Measurements from ENCODE around the gene SCNN1G.
"Not testable (repeated sequence)": the region's sequence is repeated elsewhere in the genome, so short reads cannot be mapped to it uniquely, and the experiment has no call there.

SCNN1G gene

DNA sequence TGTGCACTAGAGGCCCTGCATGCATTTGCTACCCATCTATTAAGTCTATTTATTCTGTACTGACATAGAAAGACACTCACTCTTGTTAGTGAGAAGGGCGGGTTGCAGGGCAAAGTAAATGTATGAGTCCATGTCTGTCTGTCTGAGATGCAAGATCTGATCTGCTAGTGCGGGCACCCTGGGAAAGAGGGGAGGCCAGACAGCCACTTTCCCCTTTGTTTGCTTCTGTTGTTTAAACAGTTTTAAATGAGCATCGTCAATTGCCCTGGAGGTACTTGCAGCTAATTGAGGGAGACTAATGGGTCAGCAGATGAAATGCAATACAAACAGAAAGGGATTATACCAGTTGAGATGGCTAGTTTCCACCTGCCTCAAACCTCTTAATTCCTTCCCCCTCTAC is 24.9 kb downstream of the SCNN1G start:
- DNase-seq (ENCODE audit: low read depth): no peak

DNA sequence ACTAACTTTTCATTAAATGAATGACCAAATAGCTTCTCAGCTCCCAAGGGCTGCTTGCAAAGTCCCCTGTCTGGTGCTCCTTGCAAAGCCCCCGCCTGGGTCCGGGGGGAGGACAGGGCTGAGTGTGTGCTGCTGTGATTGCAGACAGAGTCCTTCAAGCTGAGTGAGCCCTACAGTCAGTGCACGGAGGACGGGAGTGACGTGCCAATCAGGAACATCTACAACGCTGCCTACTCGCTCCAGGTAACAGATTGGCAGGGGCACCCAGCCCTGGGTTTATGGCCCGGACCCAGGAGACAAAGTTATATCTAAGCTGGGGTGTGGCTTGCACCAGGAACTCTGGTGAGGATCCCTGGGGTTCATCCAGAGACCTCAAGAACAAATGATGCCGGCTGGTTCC is 27.1 kb downstream of the SCNN1G start:
- no peak for DNase-seq (ENCODE audit: low read depth)

DNA sequence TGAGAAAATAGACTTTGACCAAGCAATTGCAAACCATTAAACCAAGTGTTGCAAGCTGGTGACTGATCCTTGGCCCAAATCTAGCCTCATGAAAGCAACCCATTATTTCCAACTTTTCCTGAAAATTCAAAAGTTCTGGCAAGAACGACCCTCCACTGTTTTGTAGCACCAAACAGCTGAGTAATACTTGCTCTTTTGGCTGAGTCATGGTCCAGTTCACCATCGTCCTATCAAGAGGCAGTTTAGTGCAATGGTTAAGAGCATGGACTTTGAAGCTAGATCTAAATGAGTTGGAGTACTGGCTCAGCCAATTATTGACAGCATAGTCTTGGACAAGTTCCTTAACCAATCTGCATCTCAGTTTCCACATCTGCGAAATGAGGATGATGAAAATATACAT is 31.3 kb downstream of the SCNN1G start:
- no peak for DNase-seq (ENCODE audit: low read depth)

- DNase-seq (ENCODE audit: low read depth): no peak
Observed at GRCh38 chr16:23214796-23215195, 32.3 kb downstream of the SCNN1G start.

- DNase-seq (ENCODE audit: low read depth): no peak
Observed at GRCh38 chr16:23215435-23215834, 32.9 kb downstream of the SCNN1G start.

GRCh38 chr16:23216658-23217246 is 34.2 kb downstream of the SCNN1G start:
- no peak for DNase-seq (ENCODE audit: low read depth)

DNA sequence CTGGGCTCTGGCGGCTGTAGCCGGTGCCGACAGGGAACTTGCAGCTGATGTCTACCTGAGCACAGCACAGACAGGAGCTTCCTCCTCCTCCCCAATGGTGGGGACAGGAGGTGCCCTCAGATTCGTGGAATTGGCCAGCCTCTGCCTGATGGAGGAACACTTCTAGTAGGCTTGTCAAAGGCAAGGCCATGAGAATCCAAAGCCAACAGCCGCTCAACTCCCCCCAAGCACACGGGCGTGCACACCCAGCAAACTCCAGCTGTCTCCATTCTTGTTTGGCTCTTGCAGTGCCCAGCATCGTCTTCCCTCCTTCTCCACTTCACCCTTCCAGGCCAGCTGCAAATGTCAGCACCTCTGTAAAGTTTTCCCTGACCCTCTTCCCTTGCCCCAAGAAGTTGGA is 35.1 kb downstream of the SCNN1G start:
- DNase-seq (ENCODE audit: low read depth): no peak

DNA sequence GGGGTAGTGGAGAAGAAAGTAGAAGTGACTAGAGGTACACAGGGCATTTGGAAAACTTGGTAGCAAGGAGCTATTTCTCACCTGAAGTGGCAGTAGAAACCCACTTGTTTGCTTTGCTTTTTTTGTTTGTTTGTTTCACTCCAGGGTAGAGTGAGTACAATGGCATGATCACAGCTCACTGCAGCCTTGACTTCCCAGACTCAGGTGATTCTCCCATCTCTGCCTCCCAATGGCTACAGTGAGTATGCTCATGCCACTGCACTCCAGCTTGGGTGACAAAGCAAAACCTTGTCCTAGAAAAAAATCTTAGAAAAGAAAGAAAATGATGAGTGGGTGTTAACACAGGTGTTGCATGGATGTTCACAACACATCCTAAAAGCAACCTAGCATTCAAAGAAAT is 40.4 kb downstream of the SCNN1G start:
- DNase-seq (ENCODE audit: low read depth): no peak

DNA sequence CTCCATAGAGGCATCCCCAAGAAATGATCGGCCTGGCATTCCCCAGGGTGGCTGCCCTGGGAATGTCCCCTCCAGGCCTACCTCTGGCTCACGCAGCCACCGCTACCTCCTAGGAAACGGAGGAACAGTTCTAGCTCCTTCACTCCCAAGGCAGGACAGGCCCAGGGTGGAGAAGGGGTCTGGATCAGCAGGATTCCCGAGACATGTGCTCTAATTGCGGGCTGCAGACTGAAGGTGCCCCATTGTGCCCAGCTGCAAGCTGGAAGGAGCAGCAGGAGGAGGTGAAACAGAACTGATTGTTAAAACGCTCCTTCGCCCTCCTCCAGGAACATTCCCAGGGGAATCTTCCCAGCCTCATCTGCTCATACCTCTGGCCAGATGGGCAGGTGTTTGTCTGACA is 40.8 kb downstream of the SCNN1G start:
- no peak for DNase-seq (ENCODE audit: low read depth)

- DNase-seq (ENCODE audit: low read depth): no peak
Observed at GRCh38 chr16:23225109-23225508, 42.6 kb downstream of the SCNN1G start.

GRCh38 chr16:23225634-23226033 is 43.1 kb downstream of the SCNN1G start:
- DNase-seq (ENCODE audit: low read depth): no peak

DNA sequence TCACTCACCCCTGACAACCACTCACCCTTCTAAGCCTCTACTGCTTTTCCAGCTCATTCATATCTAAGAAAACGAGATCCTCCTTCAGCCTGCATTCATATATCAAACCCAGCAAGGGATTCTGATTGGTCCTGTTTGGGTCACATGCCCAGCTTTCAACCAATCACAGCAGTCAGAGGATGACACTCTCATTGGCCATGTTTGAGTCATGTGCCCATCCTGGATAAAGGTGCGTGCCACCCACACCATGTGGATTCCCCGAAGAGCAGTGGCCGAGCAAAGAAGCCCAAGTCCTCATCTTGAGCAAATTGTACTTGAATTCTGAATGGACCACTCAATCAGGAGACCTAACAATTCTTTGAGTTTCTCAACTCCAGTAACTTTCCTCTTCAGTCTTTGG is 45.0 kb downstream of the SCNN1G start:
- DNase-seq (ENCODE audit: low read depth): no peak

GRCh38 chr16:23229714-23230113 is 47.2 kb downstream of the SCNN1G start:
- no peak for DNase-seq (ENCODE audit: low read depth)

GRCh38 chr16:23232806-23233205 is 50.3 kb downstream of the SCNN1G start:
- no peak for DNase-seq (ENCODE audit: low read depth)

DNA sequence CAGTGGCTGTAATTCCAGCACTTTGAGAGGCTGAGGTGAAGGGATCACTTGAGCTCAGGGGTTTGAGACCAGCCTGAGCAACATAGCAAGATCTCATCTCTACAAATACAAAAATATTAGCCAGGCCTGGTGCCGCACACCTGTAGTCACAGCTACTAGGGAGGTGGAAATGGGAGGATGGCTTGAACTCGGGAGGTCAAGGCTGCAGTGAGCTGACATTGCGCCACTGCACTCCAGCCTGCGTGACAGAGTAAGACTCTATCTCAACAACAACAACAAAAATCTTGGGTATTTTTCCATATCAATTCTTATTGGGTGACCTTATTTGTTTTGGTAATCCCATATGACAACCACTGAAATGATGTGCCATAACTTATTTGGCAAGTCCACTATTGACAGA is 52.6 kb downstream of the SCNN1G start:
- DNase-seq (ENCODE audit: low read depth): no peak

GRCh38 chr16:23236983-23237382 is 54.4 kb downstream of the SCNN1G start:
- no peak for DNase-seq (ENCODE audit: low read depth)

DNA sequence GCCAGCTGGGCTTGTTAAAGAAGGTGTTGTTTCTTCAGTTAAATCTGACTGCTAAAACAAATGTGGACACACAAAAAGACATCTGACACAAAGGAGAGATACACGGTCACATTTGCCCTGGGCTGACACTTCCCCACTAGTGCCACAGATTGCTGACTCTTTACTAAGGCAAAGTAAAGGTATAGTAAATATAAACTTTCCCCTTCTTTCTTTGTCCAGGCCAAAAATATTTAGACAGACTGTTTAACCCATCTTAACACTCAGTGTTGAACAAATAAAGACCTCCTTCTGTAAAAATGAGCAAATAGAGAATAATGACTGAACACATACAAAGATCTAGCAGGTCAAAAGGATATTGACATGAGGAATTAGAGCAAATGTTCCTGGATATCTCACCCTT is 58.4 kb downstream of the SCNN1G start:
- DNase-seq (ENCODE audit: low read depth): no peak

GRCh38 chr16:23244122-23244521 is 61.6 kb downstream of the SCNN1G start:
- DNase-seq (ENCODE audit: low read depth): no peak

- DNase-seq (ENCODE audit: low read depth): no peak
Observed at GRCh38 chr16:23245268-23245667, 62.7 kb downstream of the SCNN1G start.

GRCh38 chr16:23248261-23249194 is 66.0 kb downstream of the SCNN1G start:
- DNase-seq (ENCODE audit: low read depth): no peak

DNA sequence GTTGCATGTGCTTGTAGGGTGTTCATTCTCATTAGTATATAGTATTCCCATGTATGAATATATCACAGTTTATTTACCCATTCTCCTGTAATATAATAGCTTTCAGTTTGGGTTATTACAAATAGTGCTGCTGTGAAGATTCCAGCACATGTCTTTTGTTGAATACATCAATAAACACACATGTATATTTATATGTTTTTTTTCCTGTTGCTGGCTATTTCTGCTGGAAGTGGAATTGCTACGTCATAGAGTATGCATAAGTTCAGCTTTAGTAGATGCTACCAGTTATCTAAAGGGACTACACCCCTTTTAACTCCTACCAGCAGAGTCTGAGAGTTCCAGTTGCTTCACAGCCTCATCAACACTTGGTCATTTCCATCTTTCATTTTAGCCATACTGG is 67.3 kb downstream of the SCNN1G start:
- DNase-seq (ENCODE audit: low read depth): no peak

- no peak for DNase-seq (ENCODE audit: low read depth)
Observed at GRCh38 chr16:23252310-23252709, 69.8 kb downstream of the SCNN1G start.

- not testable (repeated sequence) for DNase-seq (ENCODE audit: low read depth)
Observed at GRCh38 chr16:23253650-23254049, 71.1 kb downstream of the SCNN1G start.

DNA sequence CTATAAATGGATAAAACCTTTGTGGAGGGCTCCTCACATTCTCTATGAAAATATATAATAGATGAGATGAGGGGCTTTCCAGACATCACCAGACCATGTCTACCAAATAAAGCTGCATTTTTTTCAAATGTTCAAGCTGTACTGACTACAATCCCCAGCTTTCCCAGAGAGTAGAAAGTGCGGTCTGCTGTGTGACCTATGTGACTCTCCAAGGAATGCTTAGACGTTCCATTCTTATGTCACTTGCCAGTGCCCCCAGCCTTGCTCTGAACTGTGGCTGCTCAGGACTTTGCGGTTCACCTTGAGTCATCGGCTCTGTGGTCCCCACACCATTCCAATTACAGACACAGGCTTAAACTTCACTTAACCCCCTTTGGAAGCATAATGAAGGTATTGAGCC is 71.8 kb downstream of the SCNN1G start:
- DNase-seq (ENCODE audit: low read depth): peak; percentile 66
